Hematopoietic multipotent progenitor cell treated with erythropoietin and hydrocortisone succinate and interleukin-3 and kit ligand, for 15 days (in vitro differentiated cells): ENCODE data around the gene SUMO1.

Experiments used
- DNase-seq: peaks from one replicate; pipeline ENCODE4 v3.0.0-alpha.2; 2015; ENCODE audit warnings: low spot score

Gene SUMO1

GRCh38 chr2:202196727-202197126, 41.7 kb downstream of the SUMO1 start:
- no peak for DNase-seq

GRCh38 chr2:202194418-202194817, 44.0 kb downstream of the SUMO1 start:
- DNase-seq, result no peak

- no peak for DNase-seq
These were observed 44.5 kb downstream of the SUMO1 start for GRCh38 chr2:202193881-202194353.

GRCh38 chr2:202193305-202193704, 45.1 kb downstream of the SUMO1 start:
- DNase-seq, result no peak

- DNase-seq, result no peak
These were observed 50.8 kb downstream of the SUMO1 start for GRCh38 chr2:202187570-202187969.

GRCh38 chr2:202186641-202187202, 51.7 kb downstream of the SUMO1 start:
- DNase-seq, result no peak

- DNase-seq, result no peak
These were observed 53.2 kb downstream of the SUMO1 start for GRCh38 chr2:202185156-202185555.

GRCh38 chr2:202184557-202184956, 53.8 kb downstream of the SUMO1 start:
- no peak for DNase-seq

GRCh38 chr2:202178346-202178958, 59.9 kb downstream of the SUMO1 start:
- DNase-seq, result peak; percentile 63

- DNase-seq, result no peak
These were observed 65.8 kb downstream of the SUMO1 start for GRCh38 chr2:202172439-202173211.

GRCh38 chr2:202171241-202171825, 67.1 kb downstream of the SUMO1 start:
- DNase-seq, result no peak

- no peak for DNase-seq
These were observed 68.5 kb downstream of the SUMO1 start for GRCh38 chr2:202169832-202170424.

- no peak for DNase-seq
These were observed 69.3 kb downstream of the SUMO1 start for GRCh38 chr2:202169131-202169530.

GRCh38 chr2:202165945-202166344, 72.5 kb downstream of the SUMO1 start:
- no peak for DNase-seq

- no peak for DNase-seq
These were observed 73.2 kb downstream of the SUMO1 start for GRCh38 chr2:202165208-202165607.

- DNase-seq, result no peak
These were observed 74.0 kb downstream of the SUMO1 start for GRCh38 chr2:202164411-202164810.

GRCh38 chr2:202161151-202161835, 77.1 kb downstream of the SUMO1 start:
- DNase-seq, result no peak

GRCh38 chr2:202158796-202159195, 79.6 kb downstream of the SUMO1 start:
- DNase-seq, result no peak

GRCh38 chr2:202157211-202157990, 81.0 kb downstream of the SUMO1 start:
- DNase-seq, result no peak
